Fibroblast of skin of right biceps (primary cell): Measurements from ENCODE around the gene CCL1.

Experiments used
- DNase-seq: peaks from one replicate; pipeline ENCODE4 v3.0.0-alpha.2; 2013

Gene CCL1

GRCh38 chr17:34382621-34383124 is 19.6 kb upstream of the CCL1 start:
- peak; percentile 2 for DNase-seq

DNA sequence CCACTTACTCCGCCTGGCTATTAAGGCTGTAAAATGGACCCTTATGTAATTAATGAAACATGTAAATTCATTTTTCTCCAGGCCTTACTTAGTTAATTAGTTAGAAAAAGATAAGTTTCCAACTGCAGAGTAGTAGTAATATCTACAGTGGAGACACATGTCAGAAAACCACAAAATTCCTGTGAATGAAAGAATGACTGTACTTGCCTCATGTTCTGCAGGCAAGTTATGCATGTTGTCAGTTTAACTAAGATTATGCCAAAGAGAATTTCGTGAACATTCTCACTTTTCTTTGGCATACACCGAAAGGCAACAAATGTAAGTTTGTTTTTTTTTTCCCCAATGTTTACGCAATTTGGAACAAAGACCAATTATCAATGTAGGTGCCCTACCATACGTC is 16.8 kb upstream of the CCL1 start:
- peak; percentile 7 for DNase-seq

DNA sequence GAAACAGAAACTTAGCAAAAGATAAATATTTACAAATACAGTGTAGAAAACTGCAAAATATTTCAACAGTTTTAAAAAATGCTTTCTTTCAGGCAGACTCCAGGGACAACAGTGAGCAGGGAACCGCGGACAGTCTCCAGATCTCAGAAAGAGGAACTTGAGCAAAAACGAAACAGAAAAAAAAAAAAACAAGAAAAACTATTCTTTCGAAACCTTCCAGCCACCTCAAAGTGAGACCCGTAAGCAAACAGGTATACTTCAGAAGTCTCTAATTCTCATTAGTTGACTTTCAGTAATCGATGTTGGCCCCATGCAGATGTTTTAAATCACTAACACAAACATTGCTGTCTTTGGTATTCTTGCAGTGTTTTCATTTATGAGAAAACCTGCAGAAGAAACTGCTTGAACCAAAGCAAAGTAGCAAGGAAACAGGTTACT is 15.7 kb upstream of the CCL1 start:
- no peak for DNase-seq

GRCh38 chr17:34377078-34377823 is 14.2 kb upstream of the CCL1 start:
- DNase-seq = no peak

DNA sequence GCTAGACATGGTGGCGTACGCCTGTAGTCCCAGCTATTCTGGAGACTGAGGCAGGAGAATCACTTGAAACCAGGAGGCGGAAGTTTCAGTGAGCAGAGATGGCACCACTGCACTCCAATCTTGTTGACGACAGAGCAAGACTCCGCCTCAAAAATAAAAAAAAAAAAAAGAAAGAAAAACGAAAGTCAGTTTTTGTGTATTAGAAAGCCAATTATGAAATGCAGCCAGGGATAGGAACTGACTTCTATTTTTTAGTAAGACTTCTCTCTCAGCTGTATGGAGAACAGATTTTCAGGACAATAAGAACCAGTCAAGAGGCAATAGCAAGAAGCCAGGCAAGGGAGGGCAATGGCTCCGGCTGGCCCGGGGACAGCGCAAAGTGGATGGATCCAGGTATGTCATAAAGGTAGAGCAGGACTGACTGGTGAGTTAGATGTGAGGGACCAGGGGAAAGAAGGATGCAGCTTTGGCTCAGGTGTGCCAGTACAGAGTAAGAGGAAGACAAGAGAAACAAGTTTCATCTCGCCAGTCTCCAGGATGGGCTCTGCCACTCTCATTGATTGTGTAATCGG is 12.5 kb upstream of the CCL1 start:
- DNase-seq = no peak

DNA sequence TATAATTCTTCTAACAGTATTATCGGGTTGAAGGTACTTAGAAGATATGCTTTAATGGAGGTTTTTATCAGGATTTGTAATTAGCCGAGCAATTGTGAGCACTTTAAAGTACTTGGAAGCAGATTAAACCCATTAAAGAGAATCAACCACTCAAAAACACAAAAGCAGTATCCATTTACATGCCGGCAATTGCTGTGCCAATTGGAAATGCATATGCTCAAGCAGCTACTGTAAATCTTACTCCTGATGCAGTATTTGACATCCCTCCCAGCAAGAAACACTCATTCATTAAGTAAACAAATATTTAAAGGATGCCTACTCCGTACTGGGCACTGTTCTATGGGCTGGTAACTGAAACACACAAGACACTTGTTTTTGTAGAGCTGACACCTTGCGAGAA is 11.4 kb upstream of the CCL1 start:
- DNase-seq = no peak

- no peak for DNase-seq
Measured at GRCh38 chr17:34371405-34372100, 8.5 kb upstream of the CCL1 start.

DNA sequence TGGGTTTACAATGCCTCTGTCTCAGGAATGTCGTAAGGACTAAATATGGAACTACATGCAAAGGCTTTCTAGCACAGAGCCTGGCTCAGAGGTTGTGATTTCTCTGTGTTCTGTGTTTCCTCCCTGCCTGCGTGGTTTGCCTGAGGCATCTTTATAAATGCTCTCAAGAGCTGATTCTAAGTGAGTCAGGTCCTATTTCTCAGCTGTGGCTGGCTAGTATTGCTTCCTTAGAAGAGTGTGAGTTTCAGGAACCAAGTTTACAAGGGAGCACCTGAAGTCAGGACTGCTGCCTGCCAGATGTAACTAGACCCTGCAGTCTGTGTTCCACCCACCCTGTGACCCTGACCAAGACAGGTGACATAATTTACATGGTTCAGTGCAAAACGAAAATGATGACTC is 8.0 kb upstream of the CCL1 start:
- DNase-seq = no peak

DNA sequence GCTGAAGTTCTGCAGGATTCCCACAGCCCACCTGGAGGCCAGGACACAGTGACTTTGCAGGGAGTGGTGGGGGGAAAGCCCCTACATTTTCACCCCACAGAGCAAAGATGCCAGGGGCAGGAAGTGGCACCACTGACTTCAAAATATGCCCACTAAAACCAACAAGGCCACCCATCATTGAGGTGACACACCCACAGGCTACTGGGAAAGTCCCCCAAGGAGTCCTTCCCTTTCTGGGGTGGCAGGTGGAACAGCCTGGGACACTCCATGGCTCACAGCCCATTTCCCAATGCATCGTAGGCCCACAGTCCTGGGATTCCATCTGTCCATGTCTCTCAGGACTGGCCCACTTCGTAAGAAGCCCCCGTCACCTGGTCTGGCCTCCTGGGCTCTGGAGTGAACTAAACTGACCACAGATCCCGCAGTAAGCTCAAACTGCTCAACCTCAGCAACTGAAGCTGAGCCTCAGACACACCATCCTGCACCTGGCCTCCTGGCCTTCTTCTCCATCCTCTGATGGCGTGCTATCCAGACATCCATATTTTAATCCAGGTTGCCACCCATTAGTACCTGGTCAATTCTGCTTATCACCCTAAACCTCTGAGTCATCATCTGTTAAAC is 7.5 kb upstream of the CCL1 start:
- no peak for DNase-seq

DNA sequence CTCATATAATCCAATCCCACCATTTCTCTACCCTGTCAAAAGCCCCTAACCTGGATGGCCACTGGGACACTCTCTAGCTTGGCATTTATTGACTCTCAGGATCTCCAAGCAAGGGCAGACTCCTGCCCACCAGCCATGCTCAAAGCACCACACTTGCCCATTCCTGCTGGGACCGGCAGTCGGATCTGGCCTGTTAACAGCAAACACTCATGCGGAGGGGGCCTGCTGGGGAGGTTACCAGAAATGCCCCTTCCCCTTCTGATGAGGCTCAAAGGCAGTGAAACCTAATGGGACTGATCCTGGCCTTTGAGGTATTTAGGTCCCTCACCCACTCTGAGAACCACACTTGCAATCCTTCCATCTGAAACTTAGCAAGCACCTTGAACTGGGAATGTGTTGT is 6.5 kb upstream of the CCL1 start:
- DNase-seq = no peak

- no peak for DNase-seq
Measured at GRCh38 chr17:34368946-34369500, 6.0 kb upstream of the CCL1 start.

DNA sequence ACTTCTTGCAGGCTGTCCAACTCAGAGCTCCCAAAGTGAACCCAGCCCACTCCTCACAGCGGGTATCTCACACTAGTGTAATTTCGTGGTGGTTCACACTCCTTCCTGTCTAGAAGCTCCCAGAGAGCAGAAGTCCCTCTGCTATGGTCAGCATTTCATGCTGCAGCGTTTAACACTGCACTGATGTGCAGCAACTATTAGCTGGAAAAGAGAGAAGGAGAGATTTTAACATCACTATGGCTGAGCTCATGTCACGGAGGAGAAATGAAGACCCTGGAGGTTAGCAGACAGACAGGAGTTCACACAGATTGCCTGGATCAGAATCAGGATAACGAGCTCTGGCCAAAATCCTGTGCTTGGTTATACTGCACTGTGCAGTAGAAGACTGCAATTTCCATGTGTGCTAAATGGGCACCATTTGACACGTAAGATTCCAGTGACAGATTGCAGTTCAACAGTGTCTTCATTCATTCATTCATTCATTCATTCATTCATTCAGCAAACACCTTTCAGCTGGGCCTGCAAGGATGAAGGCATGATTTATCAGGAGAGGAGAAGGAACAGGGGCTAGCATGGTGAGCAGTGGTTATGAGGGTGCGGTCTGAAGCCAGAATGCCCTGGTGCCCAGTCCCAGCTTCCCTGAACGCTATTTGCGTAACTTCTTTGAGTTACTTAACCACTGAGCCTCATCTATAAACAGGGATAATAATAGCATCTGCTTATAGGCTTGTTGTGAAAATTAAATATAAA is 5.3 kb upstream of the CCL1 start:
- no peak for DNase-seq

DNA sequence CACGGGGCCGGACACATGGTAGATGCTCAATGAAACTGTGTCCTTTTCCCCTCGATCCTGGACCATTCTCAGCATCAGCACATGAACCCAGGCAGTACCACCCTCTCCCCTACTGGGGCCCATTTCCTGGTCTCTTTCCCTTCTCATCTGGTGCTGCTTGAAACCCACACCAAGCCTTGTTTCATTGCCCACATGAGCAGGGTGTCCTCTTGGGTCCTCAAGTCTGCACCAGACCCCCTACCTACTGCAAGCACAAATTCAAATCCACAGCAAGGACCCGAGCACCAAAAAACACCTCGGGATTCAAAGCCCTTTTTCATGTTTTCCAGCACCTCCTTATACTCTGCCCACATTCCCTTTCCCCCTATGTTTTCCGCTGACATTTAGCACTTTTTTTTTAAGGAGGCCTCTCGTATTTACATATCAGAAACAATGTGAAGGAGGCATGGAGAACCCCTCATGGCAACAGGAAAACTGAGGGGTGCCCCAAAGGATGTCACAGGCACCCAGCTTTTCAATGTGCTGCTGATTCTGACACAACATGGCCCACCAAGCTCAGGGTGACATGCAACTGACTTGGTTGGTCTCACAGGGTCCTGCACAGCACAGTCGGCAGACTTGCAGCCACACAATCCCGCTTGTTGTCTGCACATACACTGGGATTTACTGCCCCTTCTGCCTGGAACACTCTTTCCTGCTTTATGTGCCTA is 4.6 kb upstream of the CCL1 start:
- no peak for DNase-seq

GRCh38 chr17:34366529-34367107 is 3.6 kb upstream of the CCL1 start:
- DNase-seq = no peak

DNA sequence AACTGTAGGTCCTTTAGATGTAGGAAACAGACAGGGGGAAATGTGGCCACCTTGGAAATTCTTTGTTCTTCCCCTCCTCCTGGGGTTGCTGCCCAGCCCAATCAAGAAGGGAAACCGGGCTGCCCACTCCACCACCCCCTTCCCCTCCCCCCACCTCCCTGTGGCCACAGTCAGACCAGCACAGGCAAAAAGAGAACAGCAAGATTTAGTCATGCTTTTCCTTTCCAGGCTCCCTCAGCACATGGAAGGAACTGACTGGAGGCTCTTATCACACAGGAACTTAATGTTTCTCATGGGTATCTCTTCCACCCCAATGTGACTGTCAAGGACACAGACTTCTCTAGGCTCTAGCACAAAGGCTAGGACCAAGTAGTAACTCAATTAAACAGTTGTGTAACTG is 3.0 kb upstream of the CCL1 start:
- no peak for DNase-seq

DNA sequence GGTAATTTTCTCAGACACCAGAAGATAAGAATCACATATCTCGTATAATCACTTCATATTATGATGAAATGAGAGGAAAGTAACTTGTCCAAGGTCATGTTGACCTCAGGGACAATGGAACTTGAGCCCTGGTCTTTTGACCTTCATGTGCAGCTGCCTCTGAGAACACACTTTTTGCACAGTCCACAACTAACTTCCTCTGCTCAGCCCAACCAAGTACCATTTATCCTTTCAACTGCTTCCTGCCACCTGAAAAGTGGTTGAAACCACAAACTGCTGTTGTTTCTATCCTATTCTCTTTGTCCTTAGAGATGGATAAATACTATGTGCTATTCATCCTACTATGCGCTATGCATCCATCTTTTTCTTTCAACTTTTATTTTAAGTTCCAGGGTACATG is 2.3 kb upstream of the CCL1 start:
- DNase-seq = no peak

DNA sequence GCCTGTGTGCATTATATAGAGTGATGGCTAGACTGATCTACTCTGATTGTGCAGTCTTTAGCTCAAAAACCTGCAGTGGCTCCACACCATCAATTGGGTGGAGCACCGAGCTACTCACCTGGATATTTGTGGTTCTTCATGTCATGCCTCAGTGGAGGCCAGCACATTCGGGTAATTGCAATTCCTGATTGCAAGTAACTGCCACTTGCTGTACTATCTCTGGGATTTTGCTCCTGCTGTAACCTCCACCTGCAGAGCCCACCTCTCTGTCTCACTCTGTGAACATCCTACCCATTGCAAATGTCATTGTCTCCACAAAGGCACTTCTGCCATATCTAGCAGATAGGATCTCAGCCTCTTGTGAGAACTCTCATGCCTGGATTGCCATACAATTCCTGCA is 1.7 kb upstream of the CCL1 start:
- no peak for DNase-seq

GRCh38 chr17:34361478-34362061 is 1.5 kb downstream of the CCL1 start:
- peak; percentile 78 for DNase-seq

- no peak for DNase-seq
Measured at GRCh38 chr17:34360601-34361270, 2.3 kb downstream of the CCL1 start.

DNA sequence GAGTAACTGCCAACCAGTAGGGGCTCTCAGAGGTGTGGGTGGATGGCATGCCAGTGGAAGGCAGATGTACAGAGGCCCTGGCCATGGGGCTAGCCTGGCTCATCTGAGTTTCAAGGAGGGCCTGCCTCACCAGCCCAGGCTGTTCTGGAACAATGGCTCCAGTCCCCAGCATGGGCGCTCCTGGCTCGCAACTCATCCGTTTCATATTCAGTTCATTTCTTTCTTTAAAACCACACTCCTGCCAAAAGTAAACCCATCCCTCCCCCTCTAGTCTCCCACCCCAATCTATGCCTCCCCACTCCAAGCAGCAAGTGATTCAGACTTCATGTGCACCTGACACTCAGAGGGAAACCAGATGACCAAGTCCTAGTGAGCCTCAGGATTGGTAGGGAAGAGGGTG is 4.4 kb downstream of the CCL1 start:
- DNase-seq = no peak

GRCh38 chr17:34357398-34357797 is 5.6 kb downstream of the CCL1 start:
- no peak for DNase-seq
